Suprapubic skin (tissue), 3 donors: Measurements from ENCODE around the gene SYK.

Experiments
- CTCF ChIP-seq, 2 donors: fragments of 200-600 bp in 1 of 2; fragments of 450-650 bp in 1 of 2; sonication (generic) in 1 of 2; IDR thresholded peaks; one replicate each; pipeline ENCODE4 v1.5.1; 2016 to 2019; ENCODE audit warnings: antibody characterized with exemption in 2 of 2, mild to moderate bottlenecking in 1 of 2, moderate library complexity in 1 of 2
- POLR2AphosphoS5 ChIP-seq, 3 donors: sonication (generic); formaldehyde crosslinking; IDR thresholded peaks; one replicate each; pipeline ENCODE4 v1.6.1; 2017; ENCODE audit warnings: antibody characterized with exemption in 3 of 3

DNA sequence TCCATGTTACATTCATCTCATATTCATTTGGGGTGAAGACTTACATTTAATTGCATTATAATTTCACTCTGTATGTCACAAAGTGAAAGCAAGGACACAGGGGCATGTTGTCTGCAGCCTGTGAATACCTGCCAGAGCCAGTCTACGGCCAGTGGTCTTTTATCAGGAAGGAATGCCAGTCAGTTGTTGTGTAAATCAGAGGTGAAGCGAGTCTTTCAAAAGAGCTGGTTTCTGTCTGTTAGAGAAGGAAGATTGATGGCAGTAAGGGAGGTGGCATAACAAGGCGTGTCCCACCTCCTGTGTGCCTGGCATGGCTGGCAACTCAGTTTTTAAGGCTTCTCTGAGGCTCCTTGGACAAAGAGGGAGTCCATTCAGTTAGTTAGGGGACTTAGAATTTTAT, 18.1 kb upstream of the SYK start:
- TF ChIP-seq CTCF (IDR thresholded peaks at IDR 0.05): no peak
- no peak for TF ChIP-seq POLR2AphosphoS5 (IDR thresholded peaks at IDR 0.05)
